ENCODE measurements around the gene CTTN.
"Not testable (repeated sequence)": the region's sequence is repeated elsewhere in the genome, so short reads cannot be mapped to it uniquely, and the experiment has no call there.

Gene CTTN

DNA sequence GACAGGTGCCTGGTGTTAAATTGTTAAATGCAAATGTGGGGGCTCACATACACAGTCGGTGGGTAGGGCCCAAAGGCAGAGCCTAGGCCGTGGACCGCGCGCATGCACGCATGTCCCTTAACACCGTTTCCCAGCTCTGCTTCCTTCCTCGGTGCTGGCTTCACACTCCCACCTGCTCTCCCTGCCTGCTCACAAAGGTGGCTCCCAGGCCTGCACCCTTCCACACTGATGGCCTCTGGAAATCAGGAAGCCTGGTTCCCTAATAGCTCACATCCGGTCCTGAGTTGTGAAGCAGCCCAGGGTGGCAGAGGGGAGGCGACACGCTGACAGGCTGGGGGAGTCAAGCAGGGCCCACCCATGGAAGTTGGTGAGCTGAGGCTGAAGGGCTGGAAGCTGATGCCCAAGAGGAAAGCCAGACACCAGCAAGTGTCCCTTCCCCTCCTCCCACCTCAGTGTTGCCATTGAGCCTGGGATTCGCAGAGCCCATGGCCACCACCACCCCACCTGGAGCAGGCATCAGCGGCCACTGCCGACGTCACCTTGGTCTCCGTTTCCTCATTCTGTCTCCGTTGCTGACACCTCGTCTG is 13.7 kb upstream of the CTTN start:
- H3K4me3 ChIP-seq (ENCODE audit: low read depth, low read length) = no peak overlapping the region
- no peak for DNase-seq (ENCODE audit: low read depth)
- in situ Hi-C loops (cut with HindIII; ENCODE audit: low sequenced_read_pairs) = no loop called here
- no peak for TF ChIP-seq CTCF (IDR thresholded peaks at IDR 0.05; ENCODE audit: low read depth, low read length, missing control alignments)

- TF ChIP-seq CTCF (IDR thresholded peaks at IDR 0.05; ENCODE audit: low read depth, low read length, missing control alignments) = no peak
- no peak overlapping the region for H3K4me3 ChIP-seq (ENCODE audit: low read depth, low read length)
- DNase-seq (ENCODE audit: low read depth) = no peak
- in situ Hi-C loops (cut with HindIII; ENCODE audit: low sequenced_read_pairs) = no loop called here
Observed at GRCh38 chr11:70387564-70387963, 10.8 kb upstream of the CTTN start.

- TF ChIP-seq CTCF (IDR thresholded peaks at IDR 0.05; ENCODE audit: low read depth, low read length, missing control alignments) = no peak
- in situ Hi-C loops (cut with HindIII; ENCODE audit: low sequenced_read_pairs) = no loop called here
- no peak for DNase-seq (ENCODE audit: low read depth)
- no peak overlapping the region for H3K4me3 ChIP-seq (ENCODE audit: low read depth, low read length)
Observed at GRCh38 chr11:70389201-70389600, 9.1 kb upstream of the CTTN start.

DNA sequence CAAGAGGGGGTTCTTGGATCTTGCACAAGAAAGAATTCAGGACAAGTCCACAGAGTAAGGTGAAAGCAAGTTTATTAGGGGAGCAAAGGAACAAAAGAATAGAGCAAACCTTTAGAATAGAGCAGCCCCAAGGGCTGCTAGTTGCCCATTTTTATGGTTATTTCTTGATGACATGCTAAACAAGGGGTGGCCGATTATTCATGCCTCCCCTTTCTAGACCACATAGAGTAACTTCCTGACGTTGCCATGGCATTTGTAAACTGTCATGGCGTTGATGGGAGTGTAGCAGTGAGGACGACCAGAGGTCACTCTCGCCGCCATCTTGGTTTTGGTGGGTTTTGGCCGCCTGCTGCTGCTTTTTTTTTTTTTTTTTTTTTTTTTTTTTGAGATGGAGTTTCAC is 7.4 kb upstream of the CTTN start:
- in situ Hi-C loops (cut with HindIII; ENCODE audit: low sequenced_read_pairs); DNase-seq (ENCODE audit: low read depth); H3K4me3 ChIP-seq (ENCODE audit: low read depth, low read length): not testable (repeated sequence)

DNA sequence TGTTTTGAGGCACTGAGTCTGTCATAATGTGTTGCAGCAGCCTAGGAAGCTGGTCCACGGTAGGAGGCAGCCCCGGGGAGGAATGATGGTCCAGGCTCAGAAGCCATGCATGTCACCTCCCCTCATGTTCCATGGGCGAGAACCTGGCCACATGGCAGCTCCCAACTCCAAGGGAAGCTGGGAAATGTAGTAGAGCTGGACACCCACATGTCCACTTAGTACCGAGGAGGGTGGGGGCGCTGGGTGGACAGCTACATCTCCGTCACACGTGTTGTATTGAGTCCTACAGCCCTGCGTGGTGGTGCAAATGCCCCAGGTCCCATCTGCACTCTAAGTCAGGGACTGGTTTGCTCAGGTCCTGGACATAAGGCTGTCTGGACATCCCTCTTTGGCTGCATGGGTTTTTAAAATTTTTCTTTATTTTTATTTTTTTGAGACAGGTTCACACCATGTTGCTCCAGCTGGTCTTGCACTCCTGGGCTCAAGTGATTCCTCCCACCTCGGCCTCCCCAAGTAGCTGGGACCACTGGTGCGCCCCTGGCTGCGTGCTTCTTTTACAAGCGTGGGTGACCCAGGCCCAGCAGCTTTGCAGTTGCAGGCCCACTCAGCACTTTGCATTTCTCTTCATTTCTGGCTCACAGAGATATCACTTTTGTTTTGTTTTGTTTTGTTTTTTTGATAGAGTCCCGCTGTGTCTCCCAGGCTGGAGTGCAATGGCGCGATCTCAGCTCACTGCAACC is 3.9 kb upstream of the CTTN start:
- no peak for DNase-seq (ENCODE audit: low read depth)
- in situ Hi-C loops (cut with HindIII; ENCODE audit: low sequenced_read_pairs) = no loop called here
- no peak for TF ChIP-seq CTCF (IDR thresholded peaks at IDR 0.05; ENCODE audit: low read depth, low read length, missing control alignments)
- H3K4me3 ChIP-seq (ENCODE audit: low read depth, low read length) = no peak overlapping the region

GRCh38 chr11:70397336-70397982 is 870 bp upstream of the CTTN start:
- no peak for TF ChIP-seq CTCF (IDR thresholded peaks at IDR 0.05; ENCODE audit: low read depth, low read length, missing control alignments)
- H3K4me3 ChIP-seq (ENCODE audit: low read depth, low read length) = peak overlapping the region; percentile 75
- in situ Hi-C loops (cut with HindIII; ENCODE audit: low sequenced_read_pairs) = no loop called here
- DNase-seq (ENCODE audit: low read depth) = peak; percentile 2

Measured in astrocyte of the cerebellum (primary cell).